ENCODE measurements around the gene JCAD.
A peak's percentile ranks its signal among the peaks of the same experiment; 100 is the strongest.

JCAD gene

DNA sequence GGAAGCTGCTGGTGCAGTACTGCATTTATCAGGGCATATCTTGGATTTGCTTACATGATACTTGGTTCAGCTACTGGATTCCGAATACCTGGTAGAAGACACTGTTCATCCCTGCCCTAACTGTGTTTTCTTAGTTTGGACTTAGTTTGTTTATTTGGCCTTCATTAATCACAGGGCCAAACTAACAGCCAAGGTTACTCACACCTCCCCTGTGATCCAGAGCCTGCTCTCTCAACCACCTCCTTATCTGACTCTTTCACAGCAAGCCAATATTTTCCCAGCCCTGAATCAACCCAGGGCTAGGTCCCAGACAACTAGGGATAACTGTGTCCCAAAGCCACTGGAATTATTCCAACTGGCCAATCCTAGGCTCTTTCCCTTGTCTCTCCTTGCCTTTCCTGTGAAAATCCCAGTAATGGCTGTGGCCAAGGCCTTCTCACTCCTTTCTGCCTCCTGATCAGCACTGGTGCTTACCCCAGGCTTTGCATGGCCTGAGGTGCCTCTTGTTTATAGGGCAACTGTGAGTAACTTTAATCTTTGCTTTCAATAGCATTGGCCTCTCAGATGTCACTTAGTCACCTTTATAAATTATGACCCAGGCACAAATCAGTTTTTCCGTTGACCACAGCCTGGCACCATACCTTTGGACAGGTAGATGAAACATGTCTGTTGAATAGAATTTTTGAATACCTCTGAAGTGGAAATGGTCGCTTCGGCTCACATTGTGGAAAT, 9.3 kb upstream of the JCAD start:
- DNase-seq (ENCODE audit: low read depth, low spot score) = no peak
- TF ChIP-seq POLR2AphosphoS5 (IDR thresholded peaks at IDR 0.05; ENCODE audit: borderline replicate concordance, low read depth, low read length) = no peak
- no peak for TF ChIP-seq EZH2 (IDR thresholded peaks at IDR 0.05)
- no peak for TF ChIP-seq FOXP2 (optimal IDR thresholded peaks at IDR 0.05; ENCODE audit: control extremely low read depth, extremely low read length, insufficient read depth)
- Histone ChIP-seq H3K9me3 (ENCODE audit: low read depth, low read length) (no peaks in the 10 kb centered on the region), H3K4me3 (no peak overlapping the region), H3K9ac (ENCODE audit: insufficient read length) (no peak overlapping the region), H3K36me3 (ENCODE audit: insufficient read depth, low read length) (no peaks in the 10 kb centered on the region), H3K27ac (no peak overlapping the region)

DNA sequence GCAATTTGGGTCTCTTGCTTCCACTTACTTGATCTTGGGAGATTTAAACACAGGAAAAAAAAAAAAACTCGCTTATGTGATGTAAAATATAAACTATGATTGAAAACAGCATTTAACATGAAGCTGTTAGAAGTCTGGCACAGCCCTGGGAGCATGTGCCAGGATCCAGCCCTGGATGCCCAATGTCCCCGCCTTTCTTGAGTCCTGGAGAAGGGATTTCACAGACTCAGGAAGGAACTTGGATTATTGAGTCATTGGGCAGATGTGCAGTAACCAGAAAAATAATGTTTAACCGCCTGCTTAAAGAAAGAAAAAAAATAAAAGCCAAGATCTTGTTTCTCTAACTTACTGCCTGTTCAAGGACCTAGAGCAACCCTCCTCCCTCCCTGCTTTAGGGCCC, 3.7 kb upstream of the JCAD start:
- Histone ChIP-seq H3K9ac (ENCODE audit: insufficient read length) (no peak overlapping the region), H3K36me3 (ENCODE audit: insufficient read depth, low read length) (no peaks in the 10 kb centered on the region), H3K4me3 (no peak overlapping the region), H3K27ac (no peak overlapping the region), H3K9me3 (ENCODE audit: low read depth, low read length) (no peaks in the 10 kb centered on the region)
- no peak for DNase-seq (ENCODE audit: low read depth, low spot score)
- no peak for TF ChIP-seq EZH2 (IDR thresholded peaks at IDR 0.05)
- TF ChIP-seq POLR2AphosphoS5 (IDR thresholded peaks at IDR 0.05; ENCODE audit: borderline replicate concordance, low read depth, low read length) = no peak
- no peak for TF ChIP-seq FOXP2 (optimal IDR thresholded peaks at IDR 0.05; ENCODE audit: control extremely low read depth, extremely low read length, insufficient read depth)

DNA sequence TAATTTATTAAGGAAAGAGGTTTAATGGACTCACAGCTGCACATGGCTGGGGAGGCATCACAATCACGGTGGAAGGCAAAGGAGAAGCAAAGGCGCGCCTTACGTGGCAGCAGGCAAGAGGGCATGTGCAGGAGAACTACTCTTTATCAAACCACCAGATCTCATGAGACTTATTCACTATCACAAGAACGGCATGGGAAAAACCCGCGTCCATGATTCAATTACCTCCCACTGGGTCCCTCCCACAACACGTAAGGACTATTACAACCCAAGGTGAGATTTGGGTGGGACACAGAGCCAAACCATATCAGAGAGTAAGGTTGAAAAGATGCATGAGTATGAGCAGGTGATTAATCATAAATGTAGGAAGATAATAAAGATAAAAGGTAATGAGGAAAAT, 3.2 kb upstream of the JCAD start:
- Histone ChIP-seq H3K9me3 (ENCODE audit: low read depth, low read length) (no peaks in the 10 kb centered on the region), H3K9ac (ENCODE audit: insufficient read length) (no peak overlapping the region), H3K27ac (no peak overlapping the region), H3K4me3 (no peak overlapping the region), H3K36me3 (ENCODE audit: insufficient read depth, low read length) (no peaks in the 10 kb centered on the region)
- no peak for DNase-seq (ENCODE audit: low read depth, low spot score)
- TF ChIP-seq POLR2AphosphoS5 (IDR thresholded peaks at IDR 0.05; ENCODE audit: borderline replicate concordance, low read depth, low read length) (no peak), FOXP2 (optimal IDR thresholded peaks at IDR 0.05; ENCODE audit: control extremely low read depth, extremely low read length, insufficient read depth) (no peak)

DNA sequence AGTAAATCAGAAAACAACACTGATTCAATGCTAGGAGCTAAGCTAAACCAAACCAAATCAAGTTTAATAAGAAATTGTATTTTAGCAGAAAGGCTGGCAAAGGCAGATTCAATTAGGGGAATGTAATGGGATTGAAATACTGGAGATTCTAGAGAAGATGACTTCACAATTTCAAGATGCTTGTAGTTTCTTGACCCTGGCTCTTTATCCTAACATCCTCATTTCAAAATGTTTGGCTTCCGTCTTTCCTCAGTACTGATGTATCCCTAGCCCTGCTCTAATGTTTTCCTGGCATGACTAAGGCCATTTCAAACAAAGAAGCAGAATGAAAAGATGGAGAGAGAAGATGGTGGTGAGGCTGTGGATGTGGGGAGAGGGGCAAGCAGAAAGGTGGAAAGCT, 2.7 kb upstream of the JCAD start:
- H3K9me3 ChIP-seq (ENCODE audit: low read depth, low read length) = no peaks in the 10 kb centered on the region
- no peak overlapping the region for H3K27ac ChIP-seq
- no peak overlapping the region for H3K9ac ChIP-seq (ENCODE audit: insufficient read length)
- no peak for DNase-seq (ENCODE audit: low read depth, low spot score)
- H3K4me3 ChIP-seq = no peak overlapping the region
- TF ChIP-seq EZH2 (IDR thresholded peaks at IDR 0.05) (no peak), FOXP2 (optimal IDR thresholded peaks at IDR 0.05; ENCODE audit: control extremely low read depth, extremely low read length, insufficient read depth) (no peak), POLR2AphosphoS5 (IDR thresholded peaks at IDR 0.05; ENCODE audit: borderline replicate concordance, low read depth, low read length) (no peak)
- no peaks in the 10 kb centered on the region for H3K36me3 ChIP-seq (ENCODE audit: insufficient read depth, low read length)

DNA sequence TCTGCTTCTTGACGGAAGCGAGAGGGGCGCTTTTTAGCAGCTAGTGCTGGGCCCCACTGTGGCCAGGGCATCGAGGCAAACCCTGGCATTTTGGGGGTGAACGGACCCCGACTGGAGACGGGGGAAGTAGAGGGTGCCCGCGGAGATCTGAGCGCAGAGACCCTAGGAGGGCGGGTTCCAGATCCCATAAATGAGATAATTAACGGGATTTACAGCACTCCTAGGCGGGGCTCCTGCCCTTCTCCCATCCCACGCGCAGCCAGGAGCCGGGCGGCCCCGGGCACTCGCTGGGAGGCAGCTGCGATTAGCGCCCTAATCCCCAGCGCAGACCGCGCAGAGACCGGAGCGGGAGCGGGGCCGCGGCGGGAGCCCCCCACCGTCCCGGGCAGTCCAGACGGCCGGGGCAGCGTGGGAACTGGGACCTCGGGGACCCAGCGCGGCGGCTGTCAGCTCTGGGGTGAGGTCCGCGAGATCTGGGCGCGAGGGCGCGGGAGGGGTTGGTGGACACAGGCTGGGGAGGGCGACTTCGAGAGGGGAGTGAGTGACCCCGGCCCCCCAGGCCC, 735 bp downstream of the JCAD start:
- H3K36me3 ChIP-seq (ENCODE audit: insufficient read depth, low read length) = no peaks in the 10 kb centered on the region
- no peak overlapping the region for H3K27ac ChIP-seq
- TF ChIP-seq FOXP2 (optimal IDR thresholded peaks at IDR 0.05; ENCODE audit: control extremely low read depth, extremely low read length, insufficient read depth) (no peak), EZH2 (IDR thresholded peaks at IDR 0.05) (no peak), POLR2AphosphoS5 (IDR thresholded peaks at IDR 0.05; ENCODE audit: borderline replicate concordance, low read depth, low read length) (no peak)
- no peak overlapping the region for H3K9ac ChIP-seq (ENCODE audit: insufficient read length)
- no peak for DNase-seq (ENCODE audit: low read depth, low spot score)
- peak overlapping the region; percentile 72 for H3K4me3 ChIP-seq
- no peaks in the 10 kb centered on the region for H3K9me3 ChIP-seq (ENCODE audit: low read depth, low read length)

DNA sequence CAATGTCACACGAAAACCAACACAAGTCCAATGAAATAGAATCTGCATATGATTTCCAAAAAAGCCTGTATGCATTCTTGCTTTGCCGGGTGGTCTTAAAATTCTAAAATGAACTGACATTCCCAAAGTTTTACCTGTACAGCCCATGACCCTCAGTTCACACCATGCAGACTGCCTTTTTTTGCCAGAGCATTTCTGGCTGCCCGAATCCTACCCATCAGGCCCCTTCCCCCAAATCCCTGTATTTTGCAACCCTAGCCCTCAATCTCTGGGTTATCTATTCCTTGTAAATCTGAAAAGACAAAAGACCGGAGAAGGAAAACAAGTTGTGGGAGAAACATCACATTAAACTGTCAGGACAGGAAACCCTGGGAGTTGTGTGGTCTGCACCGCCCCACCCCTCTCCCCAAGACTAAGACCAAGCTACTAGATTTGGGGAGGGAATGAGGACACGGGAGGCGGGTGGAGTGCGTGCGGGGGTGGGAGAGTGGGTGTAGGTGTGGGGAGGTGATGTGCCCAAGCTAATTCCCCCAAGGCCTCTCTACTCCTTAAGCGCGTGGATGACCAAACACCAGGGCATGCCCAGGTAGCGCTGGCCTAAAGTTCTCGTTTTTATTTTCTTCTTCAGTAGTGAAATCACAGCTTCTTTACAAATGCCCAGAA, 1.4 kb downstream of the JCAD start:
- Histone ChIP-seq H3K4me3 (peak overlapping the region; percentile 72), H3K27ac (no peak overlapping the region), H3K36me3 (ENCODE audit: insufficient read depth, low read length) (no peaks in the 10 kb centered on the region), H3K9ac (ENCODE audit: insufficient read length) (no peak overlapping the region), H3K9me3 (ENCODE audit: low read depth, low read length) (no peaks in the 10 kb centered on the region)
- TF ChIP-seq POLR2AphosphoS5 (IDR thresholded peaks at IDR 0.05; ENCODE audit: borderline replicate concordance, low read depth, low read length) = no peak
- no peak for TF ChIP-seq EZH2 (IDR thresholded peaks at IDR 0.05)
- no peak for TF ChIP-seq FOXP2 (optimal IDR thresholded peaks at IDR 0.05; ENCODE audit: control extremely low read depth, extremely low read length, insufficient read depth)
- DNase-seq (ENCODE audit: low read depth, low spot score) = no peak

DNA sequence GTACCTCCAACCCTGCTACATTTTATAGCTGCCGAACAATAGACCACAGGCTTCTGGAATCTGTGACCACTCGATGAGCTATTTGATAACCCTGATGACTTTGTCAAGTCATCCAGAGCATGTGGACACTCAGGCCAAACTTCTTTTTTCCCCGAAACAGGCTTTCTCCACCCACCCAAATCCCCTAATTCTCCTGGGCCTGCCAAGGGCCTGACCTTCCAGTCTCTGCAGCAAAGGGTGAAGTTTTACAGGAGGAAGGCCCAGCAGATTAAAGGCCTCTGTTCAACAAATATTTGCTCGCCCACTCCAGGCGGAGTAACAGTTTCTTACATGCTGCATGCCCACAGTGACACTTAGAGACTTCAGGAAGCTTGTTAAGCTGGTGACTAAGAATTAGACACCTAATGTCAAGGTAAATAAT, 2.0 kb downstream of the JCAD start:
- DNase-seq (ENCODE audit: low read depth, low spot score) = no peak
- no peak overlapping the region for H3K27ac ChIP-seq
- no peak for TF ChIP-seq POLR2AphosphoS5 (IDR thresholded peaks at IDR 0.05; ENCODE audit: borderline replicate concordance, low read depth, low read length)
- no peak for TF ChIP-seq EZH2 (IDR thresholded peaks at IDR 0.05)
- no peak for TF ChIP-seq FOXP2 (optimal IDR thresholded peaks at IDR 0.05; ENCODE audit: control extremely low read depth, extremely low read length, insufficient read depth)
- no peaks in the 10 kb centered on the region for H3K36me3 ChIP-seq (ENCODE audit: insufficient read depth, low read length)
- no peak overlapping the region for H3K4me3 ChIP-seq
- H3K9ac ChIP-seq (ENCODE audit: insufficient read length) = no peak overlapping the region
- H3K9me3 ChIP-seq (ENCODE audit: low read depth, low read length) = no peaks in the 10 kb centered on the region

DNA sequence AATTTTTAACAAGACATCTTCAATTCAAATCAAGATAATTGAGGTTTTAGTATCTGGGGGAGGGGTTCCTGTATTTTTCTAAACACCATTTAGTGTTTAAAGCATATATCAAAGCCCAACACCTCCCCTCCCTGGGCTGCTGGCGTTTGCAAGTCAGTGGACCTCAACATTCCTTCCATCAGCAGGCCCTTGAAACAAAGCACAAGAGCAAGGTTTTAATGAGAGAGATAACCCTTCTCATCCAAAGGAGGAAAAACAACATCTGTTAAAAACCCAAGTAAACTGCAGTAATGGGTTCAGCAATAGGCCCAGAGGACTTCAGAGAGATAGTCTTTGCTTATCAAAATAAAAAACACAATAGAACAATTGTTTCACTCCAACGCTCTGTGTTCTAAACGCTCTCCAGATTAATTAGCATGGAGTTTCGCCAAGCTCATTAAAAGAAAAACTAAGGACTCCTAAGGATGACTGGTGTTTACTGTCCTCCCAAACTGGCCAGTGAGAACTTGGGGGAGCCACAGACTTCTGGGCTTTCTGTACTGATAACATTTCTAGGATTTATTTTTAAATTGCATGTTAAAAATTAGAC, 2.5 kb downstream of the JCAD start:
- no peaks in the 10 kb centered on the region for H3K9me3 ChIP-seq (ENCODE audit: low read depth, low read length)
- H3K4me3 ChIP-seq = no peak overlapping the region
- no peaks in the 10 kb centered on the region for H3K36me3 ChIP-seq (ENCODE audit: insufficient read depth, low read length)
- TF ChIP-seq FOXP2 (optimal IDR thresholded peaks at IDR 0.05; ENCODE audit: control extremely low read depth, extremely low read length, insufficient read depth) = no peak
- TF ChIP-seq EZH2 (IDR thresholded peaks at IDR 0.05) = no peak
- no peak for TF ChIP-seq POLR2AphosphoS5 (IDR thresholded peaks at IDR 0.05; ENCODE audit: borderline replicate concordance, low read depth, low read length)
- no peak overlapping the region for H3K27ac ChIP-seq
- no peak for DNase-seq (ENCODE audit: low read depth, low spot score)
- H3K9ac ChIP-seq (ENCODE audit: insufficient read length) = no peak overlapping the region

All from SK-N-MC (cell line).